ENCODE measurements around the gene CCDC85C. TPM values are rescaled to one million over a fixed set of nuclear protein-coding genes. Genes with fewer than 3 reads are reported as not detected.
A peak's percentile ranks its signal among the peaks of the same experiment; 100 is the strongest.

Gene CCDC85C
- 10 to 100 TPM; 31.3 to 41.4 (median 34.3) TPM for total RNA-seq (2021; fragmentation: NEBNext Ultra II Directional; extraction: Animal tissue kit (Norgen Biotek cat#: 25700))
- long read RNA-seq, partial matches to known transcripts: 0 of 6 reads
- long read RNA-seq, other reads (novel, unspliced or antisense): 6 of 6 reads

GRCh38 chr14:99603471-99604277 lies at the start of gene CCDC85C:
Gene CCDC85C, minus strand, starts transcription at chr14:99604207. Its CDS starts 248 bp downstream, at chr14:99603959.
- Mint-ChIP-seq H3K36me3 (ENCODE audit: low read depth) (no peaks in the 10 kb centered on the region; the same call in 1 of the 2 replicates), H3K27me3 (ENCODE audit: insufficient read depth) (no peaks in the 10 kb centered on the region; the same call in 1 of the 2 replicates), H3K4me1 (ENCODE audit: low read depth) (peaks cover 36% of the 10 kb centered on the region), H3K9me3 (no peaks in the 10 kb centered on the region; the same call in 1 of the 2 replicates), H3K4me3 (peak within 1 kb of the TSS; percentile 87), H3K27ac (peak within 1 kb of the TSS; percentile 86)
- DNase-seq: peak; percentile 47
- TF ChIP-seq CTCF (IDR thresholded peaks at IDR 0.05): 0 out of 2 replicates have a peak, but pooled peaks have one; percentile 14

GRCh38 chr14:99651953-99652746 lies 48.1 kb upstream of the CCDC85C start:
- no peak overlapping the region for H3K27ac Mint-ChIP-seq
- TF ChIP-seq CTCF (IDR thresholded peaks at IDR 0.05): no peak
- no peak for DNase-seq

GRCh38 chr14:99650189-99650588 lies 46.2 kb upstream of the CCDC85C start:
- Mint-ChIP-seq H3K9me3 (no peaks in the 10 kb centered on the region), H3K27ac (no peak overlapping the region), H3K36me3 (ENCODE audit: low read depth) (peaks cover 5% of the 10 kb centered on the region; the same call in 1 of the 2 replicates), H3K27me3 (ENCODE audit: insufficient read depth) (peaks cover 2% of the 10 kb centered on the region; the same call in 1 of the 2 replicates), H3K4me3 (no peak overlapping the region), H3K4me1 (ENCODE audit: low read depth) (peaks cover 32% of the 10 kb centered on the region)
- TF ChIP-seq CTCF (IDR thresholded peaks at IDR 0.05): no peak
- DNase-seq: no peak

More at GRCh38 chr14:99651953-99652746, 48.1 kb upstream of the CCDC85C start:
- peaks cover 5% of the 10 kb centered on the region; the same call in 1 of the 2 replicates for H3K36me3 Mint-ChIP-seq (ENCODE audit: low read depth)
- peaks cover 32% of the 10 kb centered on the region for H3K4me1 Mint-ChIP-seq (ENCODE audit: low read depth)
- no peak overlapping the region for H3K4me3 Mint-ChIP-seq
- peaks cover 4% of the 10 kb centered on the region; the same call in 1 of the 2 replicates for H3K27me3 Mint-ChIP-seq (ENCODE audit: insufficient read depth)
- no peaks in the 10 kb centered on the region for H3K9me3 Mint-ChIP-seq

GRCh38 chr14:99649643-99650042 lies 45.6 kb upstream of the CCDC85C start:
- H3K27ac Mint-ChIP-seq: peak overlapping the region; percentile 39; the same call in 1 of the 2 replicates
- no peak for TF ChIP-seq CTCF (IDR thresholded peaks at IDR 0.05)

GRCh38 chr14:99649219-99649618 lies 45.2 kb upstream of the CCDC85C start:
- peak; percentile 41 for DNase-seq
- H3K4me3 Mint-ChIP-seq: no peak overlapping the region; the same call in 1 of the 2 replicates
- peak overlapping the region; percentile 39 for H3K27ac Mint-ChIP-seq
- H3K4me1 Mint-ChIP-seq (ENCODE audit: low read depth): peaks cover 25% of the 10 kb centered on the region
- H3K36me3 Mint-ChIP-seq (ENCODE audit: low read depth): no peaks in the 10 kb centered on the region
- peaks cover 2% of the 10 kb centered on the region; the same call in 1 of the 2 replicates for H3K27me3 Mint-ChIP-seq (ENCODE audit: insufficient read depth)
- no peak for TF ChIP-seq CTCF (IDR thresholded peaks at IDR 0.05)
- H3K9me3 Mint-ChIP-seq: no peaks in the 10 kb centered on the region

More at GRCh38 chr14:99649643-99650042, 45.6 kb upstream of the CCDC85C start:
- Mint-ChIP-seq H3K4me1 (ENCODE audit: low read depth) (peaks cover 30% of the 10 kb centered on the region), H3K36me3 (ENCODE audit: low read depth) (peaks cover 4% of the 10 kb centered on the region; the same call in 1 of the 2 replicates), H3K4me3 (no peak overlapping the region; the same call in 1 of the 2 replicates), H3K27me3 (ENCODE audit: insufficient read depth) (peaks cover 2% of the 10 kb centered on the region; the same call in 1 of the 2 replicates), H3K9me3 (no peaks in the 10 kb centered on the region)
- DNase-seq: no peak
